B cell (primary cell): ENCODE measurements around the gene PON3. TPM values are rescaled to one million over a fixed set of nuclear protein-coding genes. Genes with fewer than 3 reads are reported as not detected.

ENCODE experiments used
- ATAC-seq: fragments of 200-7000 bp; cut with Tn5 transposase; one replicate; pipeline ENCODE4 v1.10.0; 2021; ENCODE audit warnings: low read depth, mild to moderate bottlenecking, moderate number of reproducible peaks, moderate library complexity
- CTCF ChIA-PET: fragments of 350-600 bp; sonication (Branson Sonifier 250); formaldehyde crosslinking; loops from one replicate; lab custom pipeline; 2021; ENCODE audit warnings: antibody characterized with exemption, inconsistent platforms; lab: Charles Lee
- POLR2A ChIA-PET: fragments of 350-600 bp; sonication (Branson Sonifier 250); formaldehyde crosslinking; loops from one replicate; lab custom pipeline; 2021; ENCODE audit warnings: antibody characterized with exemption; lab: Charles Lee
- DNase-seq: peaks from one replicate; pipeline ENCODE4 v3.0.0; 2013
- H2AFZ ChIP-seq: 2 replicates; pipeline ENCODE4 v1.6.1; 2012; ENCODE audit warnings: mild to moderate bottlenecking, low read depth, low read length; ENCODE audit not compliant: insufficient read depth, poor library complexity, severe bottlenecking
- H3K27ac ChIP-seq, 2 donors: 1 replicate in 1 of 2; 2 replicates in 1 of 2; pipeline ENCODE4 v1.5.1; 2012 to 2013; ENCODE audit warnings: low read length in 2 of 2, mild to moderate bottlenecking in 2 of 2, moderate library complexity in 1 of 2
- H3K27me3 ChIP-seq, 4 experiments: fragments of 200-600 bp in 1 of 4; sonication (generic) in 1 of 4; replicated peaks in 1 of 4; 1 replicate in 2 of 4; 2 replicates in 2 of 4; pipeline versions ENCODE4 v1.6.1 to v1.7.0; 2013 to 2016; ENCODE audit warnings: low read length in 3 of 4, mild to moderate bottlenecking in 2 of 4, mixed read lengths in 1 of 4, moderate library complexity in 1 of 4; ENCODE audit not compliant: insufficient read depth in 4 of 4, control insufficient read depth in 3 of 4; ENCODE audit errors: control extremely low read depth in 1 of 4
- H3K36me3 ChIP-seq, 2 experiments: replicated peaks in 1 of 2; 1 replicate in 1 of 2; 2 replicates in 1 of 2; pipeline versions ENCODE4 v1.6.1 to v1.7.1; 2013; ENCODE audit warnings: low read length in 1 of 2; ENCODE audit not compliant: insufficient read depth in 2 of 2, control insufficient read depth in 1 of 2; ENCODE audit errors: control extremely low read depth in 1 of 2, extremely low read depth in 1 of 2
- H3K4me1 ChIP-seq, 2 donors: fragments of 200-600 bp in 1 of 2; sonication (generic) in 1 of 2; 1 replicate in 1 of 2; 2 replicates in 1 of 2; pipeline versions ENCODE4 v1.5.1 to v1.6.1; 2013 to 2017; ENCODE audit warnings: low read length in 2 of 2; ENCODE audit not compliant: control insufficient read depth in 2 of 2, insufficient read depth in 2 of 2
- H3K4me2 ChIP-seq: replicated peaks from 2 replicates; pipeline ENCODE3; 2012; ENCODE audit warnings: mild to moderate bottlenecking, low read depth, low read length; ENCODE audit not compliant: poor library complexity, severe bottlenecking
- H3K4me3 ChIP-seq, 5 experiments: fragments of 200-600 bp in 1 of 5; sonication (generic) in 1 of 5; 1 replicate in 3 of 5; 2 replicates in 2 of 5; pipeline versions ENCODE4 v1.5.1 to v1.7.0; 2011 to 2016; ENCODE audit warnings: low read length in 4 of 5, mild to moderate bottlenecking in 4 of 5, low read depth in 2 of 5, control low read depth in 1 of 5, moderate library complexity in 1 of 5; ENCODE audit not compliant: insufficient read depth in 1 of 5; ENCODE audit errors: control extremely low read depth in 1 of 5, extremely low read depth in 1 of 5
- H3K79me2 ChIP-seq: fragments of 200-600 bp; sonication (generic); one replicate; pipeline ENCODE4 v1.6.0; 2016; ENCODE audit warnings: low read length; ENCODE audit not compliant: control insufficient read depth, insufficient read depth
- H3K9ac ChIP-seq: fragments of 200-600 bp; sonication (generic); 2 replicates; pipeline ENCODE4 v1.6.1; 2017; ENCODE audit warnings: mild to moderate bottlenecking, low read length, moderate library complexity
- H3K9me3 ChIP-seq, 3 donors: one replicate each; pipeline versions ENCODE4 v1.6.1 to v1.7.1; 2013; ENCODE audit warnings: low read length in 2 of 3; ENCODE audit not compliant: control insufficient read depth in 2 of 3, insufficient read depth in 1 of 3; ENCODE audit errors: control extremely low read depth in 1 of 3
- H4K20me1 ChIP-seq: 2 replicates; pipeline ENCODE4 v1.6.0; 2012; ENCODE audit warnings: mild to moderate bottlenecking, low read length; ENCODE audit not compliant: insufficient read depth, control insufficient read depth, poor library complexity, severe bottlenecking
- H3K27ac Mint-ChIP-seq: one replicate; pipeline ENCODE4 v1.8.0; 2021; ENCODE audit warnings: mixed read lengths
- H3K27me3 Mint-ChIP-seq: one replicate; pipeline ENCODE4 v1.8.0; 2021; ENCODE audit warnings: mixed read lengths
- H3K4me1 Mint-ChIP-seq: one replicate; pipeline ENCODE4 v1.8.0; 2021; ENCODE audit warnings: mixed read lengths
- H3K4me3 Mint-ChIP-seq: one replicate; pipeline ENCODE4 v1.8.0; 2021; ENCODE audit warnings: mixed read lengths
- H3K9me3 Mint-ChIP-seq: one replicate; pipeline ENCODE4 v1.8.0; 2022; ENCODE audit warnings: mixed read lengths; ENCODE audit not compliant: insufficient read depth
- CTCF ChIP-seq: fragments of 200-600 bp; IDR thresholded peaks from one replicate; pipeline ENCODE4 v1.8.0; 2022; ENCODE audit warnings: antibody characterized with exemption, mild to moderate bottlenecking
- EZH2 ChIP-seq: IDR thresholded peaks from 2 replicates; pipeline ENCODE4 v1.6.1; 2012; ENCODE audit warnings: borderline replicate concordance, low read depth, mild to moderate bottlenecking, moderate library complexity, low read length; ENCODE audit not compliant: insufficient read depth, poor library complexity, severe bottlenecking
- WGBS: methylation state at CpG from one replicate; pipeline ENCODE4 v1.1.5; 2013; ENCODE audit warnings: missing lambda C conversion rate; ENCODE audit not compliant: insufficient coverage; 5-methylcytosine and 5-hydroxymethylcytosine counted together
- intact Hi-C: fragments of 100-400 bp; cut with micrococcal nuclease; formaldehyde crosslinking; loops from one replicate; pipeline ENCODE4 v1.10.0; 2022
- polyA plus RNA-seq: library from polyadenylated mRNA; depleted of rRNA; stranded (reverse); fragments of >200 nt; gene quantifications from 2 replicates; pipeline ENCODE4 v1.2.3, GENCODE V29; 2012
- total RNA-seq, 2 donors: library from RNA; stranded (reverse); fragments of 120-200 nt in 1 of 2; gene quantifications; 1 replicate in 1 of 2; 2 replicates in 1 of 2; pipeline versions ENCODE4 v1.2.3 to v1.2.4, GENCODE V29; 2013 to 2022

PON3 gene
- total and polyA plus RNA-seq, 2 donors (not counting 1 experiment from before 2014, with no cell fraction given) = not detected

- Mint-ChIP-seq H3K4me1 (peaks cover 8% of the 10 kb centered on the region), H3K9me3 (no peaks in the 10 kb centered on the region), H3K27me3 (no peaks in the 10 kb centered on the region), H3K4me3 (no peak overlapping the region), H3K27ac (no peak overlapping the region)
- Histone ChIP-seq H4K20me1 (no peaks in the 10 kb centered on the region), H3K27me3 (no peaks in the 10 kb centered on the region), H3K36me3 (no peaks in the 10 kb centered on the region), H3K9me3 (no peaks in the 10 kb centered on the region), H3K4me3 (no peak overlapping the region), H3K79me2 (no peaks in the 10 kb centered on the region), H3K4me1 (peaks cover 0 to 8% of the 10 kb centered on the region in 2 donors), H3K9ac (no peak overlapping the region), H3K4me2 (no peak overlapping the region), H2AFZ (no peak overlapping the region), H3K27ac (no peak overlapping the region)
- no peak for DNase-seq
- no peak for ATAC-seq
- CTCF ChIA-PET = no interaction called here
- POLR2A ChIA-PET = no interaction called here
- TF ChIP-seq CTCF (no peak), EZH2 (no peak)
- intact Hi-C loops = no loop called here
These were observed 61.7 kb downstream of the PON3 start for GRCh38 chr7:95334447-95334846.

- Histone ChIP-seq H2AFZ (peak overlapping the region; percentile 68), H3K79me2 (no peaks in the 10 kb centered on the region), H3K36me3 (no peaks in the 10 kb centered on the region), H3K9ac (peak overlapping the region; percentile 57), H3K27me3 (no peaks in the 10 kb centered on the region), H4K20me1 (no peaks in the 10 kb centered on the region), H3K27ac (no peak overlapping the region), H3K4me2 (peak overlapping the region; percentile 60), H3K9me3 (no peaks in the 10 kb centered on the region), H3K4me3 (peak overlapping the region in 3 of 5 experiments; percentile 33 to 65 (median 37)), H3K4me1 (peaks cover 0 to 8% of the 10 kb centered on the region in 2 donors)
- ATAC-seq = no peak
- no peak for DNase-seq
- no peak overlapping the region for H3K27ac Mint-ChIP-seq
- peak overlapping the region; percentile 42 for H3K4me3 Mint-ChIP-seq
- WGBS = no CpG with 5 or more reads among the region's 1 CpG
- TF ChIP-seq EZH2 = no peak
- CTCF ChIA-PET = no interaction called here
- H3K27me3 Mint-ChIP-seq = peaks cover 5% of the 10 kb centered on the region
- H3K9me3 Mint-ChIP-seq = no peaks in the 10 kb centered on the region
- H3K4me1 Mint-ChIP-seq = peaks cover 8% of the 10 kb centered on the region
- intact Hi-C loops = no loop called here
- POLR2A ChIA-PET = no interaction called here
These were observed 65.2 kb downstream of the PON3 start for GRCh38 chr7:95330961-95331337.
